HG03139 (cell line): ENCODE measurements around the gene ARHGEF12.
"Not testable (repeated sequence)": the region's sequence is repeated elsewhere in the genome, so short reads cannot be mapped to it uniquely, and the experiment has no call there.

Experiments
- ATAC-seq: cut with Tn5 transposase; IDR thresholded peaks from one replicate; pipeline ENCODE4 v1.9.1; 2021; ENCODE audit not compliant: unreplicated experiment

ARHGEF12 gene

DNA sequence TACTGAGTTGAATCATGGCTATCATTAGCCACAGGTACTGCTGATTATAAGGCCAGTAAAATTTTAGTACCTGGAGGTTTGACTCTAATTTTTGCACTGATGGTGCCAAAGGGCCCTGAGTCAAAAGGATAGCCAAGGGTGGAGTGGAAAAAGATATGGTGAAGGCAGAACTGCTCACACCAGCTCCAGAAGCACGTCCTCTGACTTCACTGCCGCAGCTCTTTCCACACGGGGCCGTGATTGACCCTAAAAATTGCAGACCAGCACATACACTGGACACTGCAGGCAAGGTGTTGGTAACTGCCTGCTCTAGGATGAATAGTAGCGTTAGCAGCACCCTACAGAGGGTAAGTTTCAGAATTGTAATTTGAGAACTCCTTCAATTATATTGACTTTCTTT is 149.9 kb downstream of the ARHGEF12 start:
- no peak for ATAC-seq

DNA sequence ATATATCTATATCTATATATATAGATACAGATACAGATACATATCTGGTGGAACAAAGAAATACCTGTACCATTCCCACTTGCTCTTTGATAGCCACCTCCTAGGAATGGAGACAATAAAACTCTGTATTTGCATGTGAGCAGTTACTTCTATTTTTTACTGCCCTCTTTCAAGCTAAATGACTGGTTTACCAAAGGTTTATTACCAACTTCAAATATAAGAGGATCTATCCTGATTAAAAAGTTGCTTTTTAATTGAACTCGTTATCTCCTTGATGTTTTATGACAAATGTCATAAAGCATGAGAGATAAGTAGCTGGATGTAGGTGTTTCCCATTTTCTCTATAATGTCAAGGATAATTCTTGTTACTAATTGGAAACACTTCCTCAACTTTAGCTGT is 153.6 kb downstream of the ARHGEF12 start:
- ATAC-seq, result no peak

DNA sequence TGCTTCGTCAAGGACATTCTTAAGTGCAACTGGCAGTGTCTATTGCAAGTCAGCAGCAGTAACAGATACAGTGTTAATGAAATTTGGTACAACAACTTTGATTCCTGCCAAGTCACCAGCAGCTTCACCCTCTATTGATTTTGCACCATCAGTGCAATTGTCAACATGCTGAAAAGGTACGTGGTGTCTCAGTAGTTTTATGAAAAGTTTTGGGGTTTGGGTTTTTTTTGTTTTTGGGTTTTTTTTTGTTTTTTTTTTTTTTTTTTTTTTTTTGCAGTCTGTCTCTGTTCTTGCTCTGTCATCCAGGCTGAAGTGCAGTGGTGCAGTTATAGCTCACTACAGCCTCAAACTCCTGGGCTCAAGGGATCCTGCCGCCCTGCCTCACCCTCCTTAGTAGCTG is 156.3 kb downstream of the ARHGEF12 start:
- ATAC-seq, result no peak

DNA sequence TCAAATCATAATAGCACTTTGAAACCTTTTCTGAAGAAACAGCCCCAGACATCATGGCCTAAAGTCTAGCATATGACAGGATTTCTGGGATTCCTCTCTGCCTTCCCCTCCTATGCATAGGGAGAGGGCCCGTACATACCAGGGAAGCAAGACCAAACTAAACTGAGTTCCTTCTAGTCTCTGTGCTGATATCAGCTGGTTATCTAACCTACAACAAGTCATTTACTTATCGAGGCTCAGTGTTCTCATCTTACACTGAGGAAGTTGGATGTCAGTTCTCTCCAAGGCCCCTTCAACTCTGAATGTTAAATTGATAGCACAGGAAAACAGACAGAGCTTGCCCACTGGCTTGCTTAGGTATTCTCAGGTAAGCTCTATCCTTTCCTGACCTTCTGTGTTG is 158.4 kb downstream of the ARHGEF12 start:
- no peak for ATAC-seq

DNA sequence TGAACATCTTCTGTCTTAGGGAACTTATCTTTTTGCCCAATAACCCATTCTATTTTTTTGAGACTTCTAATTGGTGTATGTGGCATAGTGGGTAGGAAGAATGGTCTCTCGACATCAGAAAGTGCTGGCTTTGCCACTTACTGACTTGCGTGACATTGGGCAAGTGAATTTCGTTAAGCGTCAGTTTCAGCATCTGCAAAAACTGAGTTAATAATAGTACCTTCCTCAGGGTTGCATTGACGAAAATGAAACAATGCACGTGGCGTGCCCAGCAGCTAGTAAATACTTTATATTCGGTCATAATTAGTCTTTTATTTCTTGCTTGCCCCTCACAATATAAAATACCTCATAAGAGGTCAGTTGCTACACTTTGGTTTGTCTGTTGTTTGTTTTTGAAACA is 162.9 kb downstream of the ARHGEF12 start:
- no peak for ATAC-seq

DNA sequence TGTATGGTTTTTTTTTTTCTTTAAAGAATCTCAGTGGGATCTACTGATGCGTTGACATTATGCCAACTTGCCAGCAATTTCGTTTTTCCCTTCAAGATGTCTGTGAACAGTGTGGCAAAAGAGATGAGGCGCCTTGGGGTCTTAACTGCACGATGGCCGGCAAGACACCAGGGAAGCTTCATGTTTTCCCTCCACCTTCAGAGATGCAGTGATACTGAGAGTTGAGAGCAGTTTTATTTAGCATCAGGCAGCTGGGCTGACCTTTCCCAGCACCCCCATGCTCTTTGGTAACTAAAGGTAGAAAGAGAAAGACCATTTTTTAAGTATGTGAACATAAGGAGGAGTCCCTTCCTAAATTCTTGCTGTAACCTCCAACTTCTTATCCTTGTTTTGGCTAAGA is 163.6 kb downstream of the ARHGEF12 start:
- ATAC-seq, result no peak

DNA sequence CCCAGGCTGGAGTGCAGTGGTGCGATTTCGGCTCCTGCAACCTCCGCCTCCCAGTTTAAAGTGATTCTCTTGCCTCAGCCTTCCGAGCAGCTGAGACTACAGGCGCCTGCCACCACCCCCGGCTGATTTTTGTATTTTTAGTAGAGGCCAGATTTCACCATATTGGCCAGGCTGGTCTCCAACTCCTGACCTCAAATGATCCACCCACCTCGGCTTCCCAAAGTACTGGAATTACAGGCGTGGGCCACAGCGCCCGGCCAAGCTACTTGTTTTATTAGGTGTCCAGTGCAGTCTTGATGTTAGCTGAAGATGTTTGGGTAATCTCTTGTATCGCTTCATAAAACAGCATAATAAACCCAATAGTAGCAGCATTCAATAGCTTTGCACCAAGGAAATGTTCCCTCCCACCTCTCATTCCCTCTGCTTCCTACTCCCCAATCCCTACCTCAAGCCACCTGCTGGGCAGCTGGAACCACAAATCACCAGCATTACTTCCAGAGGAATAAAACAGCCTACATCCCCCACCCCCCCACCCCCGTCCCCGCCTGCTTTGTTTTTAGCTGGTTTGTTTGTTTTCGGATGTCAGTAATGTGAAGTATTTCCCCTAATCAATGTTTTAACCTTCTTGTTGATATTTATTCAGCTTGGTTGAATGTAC is 164.3 kb downstream of the ARHGEF12 start:
- no peak for ATAC-seq

DNA sequence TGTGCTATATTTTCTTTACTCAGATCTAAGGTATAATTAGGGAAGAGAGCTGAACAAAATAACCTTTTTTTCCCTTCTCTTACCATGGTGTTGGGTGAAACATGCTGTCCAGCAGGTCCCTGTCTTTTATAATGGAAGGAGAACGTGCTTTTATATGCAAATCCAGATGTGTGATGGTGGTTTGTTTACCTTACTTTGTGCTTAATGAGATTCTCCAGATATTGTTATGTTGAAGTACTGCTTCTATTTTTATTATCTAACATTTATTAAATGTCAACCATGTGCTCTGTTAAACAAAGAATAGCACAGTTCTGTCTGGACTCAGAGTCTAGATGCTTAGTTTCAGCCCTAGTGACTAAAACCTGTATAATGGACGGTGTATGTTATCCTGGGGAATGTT is 165.2 kb downstream of the ARHGEF12 start:
- ATAC-seq, result no peak

DNA sequence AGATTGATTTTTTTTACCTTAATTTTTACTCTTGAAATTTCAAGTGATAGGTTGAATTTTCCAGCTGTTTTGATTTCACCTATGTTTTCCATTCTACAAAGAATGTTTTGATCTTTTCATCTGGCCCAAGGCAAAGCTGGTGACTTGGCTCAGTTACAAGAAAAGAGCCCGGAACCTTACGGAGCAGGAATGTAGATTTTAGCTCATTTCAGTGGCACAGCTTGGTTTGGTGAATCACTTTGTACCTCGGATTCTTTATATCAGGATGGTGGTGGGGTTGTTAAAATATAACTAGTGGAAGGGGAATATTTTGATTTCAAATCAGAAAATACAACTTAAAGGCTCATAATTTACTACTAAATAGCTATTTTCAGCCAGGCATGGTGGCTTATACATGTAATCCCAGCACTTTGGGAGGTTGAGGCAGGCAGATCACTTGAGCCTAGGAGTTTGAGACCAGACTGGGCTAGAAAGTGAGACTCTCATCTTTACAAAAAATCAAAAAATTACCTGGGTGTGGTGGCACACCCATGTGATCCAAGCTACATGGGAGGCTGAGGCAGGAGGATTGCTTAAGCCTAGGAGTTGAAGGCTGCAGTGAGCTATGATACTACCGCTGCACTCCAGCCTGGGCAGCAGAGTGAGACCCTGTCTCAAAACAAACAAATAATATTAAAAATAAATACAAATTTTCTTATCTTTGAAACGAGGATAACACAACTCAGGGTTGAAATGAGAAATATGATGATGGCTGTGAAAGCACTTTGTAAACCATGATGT is 166.0 kb downstream of the ARHGEF12 start:
- no peak for ATAC-seq

DNA sequence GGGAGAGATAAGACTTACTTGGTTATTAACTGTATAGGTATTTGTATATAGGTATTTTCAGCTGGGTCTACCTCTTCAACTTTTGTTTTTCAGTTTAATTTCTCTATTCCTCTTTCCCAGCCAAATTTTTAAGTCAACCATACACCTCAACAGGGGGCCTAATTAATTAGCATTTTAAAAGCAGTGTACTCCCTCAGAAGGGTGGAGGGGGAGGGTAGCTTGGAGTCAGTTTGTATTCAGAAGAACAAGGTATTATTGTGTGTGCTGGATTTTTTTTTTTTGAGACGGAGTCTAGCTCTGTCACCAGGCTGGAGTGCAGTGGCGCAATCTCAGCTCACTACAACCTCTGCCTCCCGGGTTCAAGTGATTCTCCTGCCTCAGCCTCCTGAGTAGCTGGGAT is 167.3 kb downstream of the ARHGEF12 start:
- not testable (repeated sequence) for ATAC-seq

DNA sequence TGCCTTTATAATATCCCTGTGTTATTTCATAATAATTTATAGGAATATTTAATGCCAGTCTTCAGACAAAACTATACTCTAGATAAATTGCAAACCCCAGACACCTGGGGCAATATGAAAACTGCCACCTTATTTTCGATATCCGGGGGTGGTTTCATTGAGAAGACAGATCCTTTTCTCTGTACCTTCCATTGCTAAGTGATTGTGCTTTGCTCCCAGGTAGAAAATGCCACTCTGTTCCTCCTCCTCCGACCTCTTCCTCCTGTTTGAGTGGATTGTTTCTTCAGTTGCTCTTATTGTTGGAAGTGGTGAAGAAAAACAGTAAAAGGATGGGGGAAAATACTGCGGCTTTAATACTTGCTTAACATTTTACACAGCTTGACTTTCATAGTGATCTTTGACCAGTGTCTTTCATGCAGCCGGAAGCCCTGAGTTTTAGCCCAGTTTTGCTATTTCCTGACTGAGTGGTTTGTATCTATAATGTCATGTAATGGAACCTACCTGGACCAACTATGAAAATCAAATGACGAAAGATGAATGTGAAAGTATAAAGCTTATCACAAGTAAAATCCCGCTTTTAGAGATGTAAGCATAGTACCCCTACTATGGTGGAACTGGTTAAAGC is 169.7 kb downstream of the ARHGEF12 start:
- ATAC-seq, result no peak

DNA sequence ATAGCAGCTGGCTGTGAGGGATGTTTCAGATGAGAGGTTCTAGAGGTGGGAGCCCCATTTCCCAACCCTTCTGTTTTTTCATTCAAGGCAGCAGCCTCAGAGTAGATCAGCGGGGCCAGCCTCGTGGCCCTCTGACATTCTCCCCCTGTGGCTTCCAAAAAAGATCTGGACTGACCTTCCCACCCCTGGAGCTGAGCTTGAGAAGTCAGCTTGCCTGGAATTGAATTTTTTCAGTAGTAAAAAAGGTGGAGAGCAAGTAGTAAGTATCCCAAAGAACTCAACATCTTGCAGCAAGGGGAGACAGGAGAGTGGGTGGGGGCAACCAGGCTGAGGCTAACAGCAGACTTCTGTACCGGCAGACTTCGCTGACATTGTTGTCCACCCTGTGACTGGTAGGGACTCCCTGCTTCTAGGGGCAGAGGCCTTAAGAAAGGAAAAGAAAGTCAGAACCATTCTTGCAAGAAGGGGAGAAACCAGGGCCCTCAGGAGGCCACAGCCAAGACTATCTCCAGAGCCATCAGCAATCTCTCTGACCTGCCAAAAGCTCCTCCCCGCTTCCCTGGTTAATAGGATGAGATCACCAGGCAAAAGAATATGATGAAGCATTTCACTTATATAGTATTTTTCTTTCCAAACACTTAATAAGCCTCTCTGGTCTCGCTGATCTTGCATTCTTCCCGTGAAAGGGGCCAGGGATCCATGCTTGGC is 173.3 kb downstream of the ARHGEF12 start:
- no peak for ATAC-seq

DNA sequence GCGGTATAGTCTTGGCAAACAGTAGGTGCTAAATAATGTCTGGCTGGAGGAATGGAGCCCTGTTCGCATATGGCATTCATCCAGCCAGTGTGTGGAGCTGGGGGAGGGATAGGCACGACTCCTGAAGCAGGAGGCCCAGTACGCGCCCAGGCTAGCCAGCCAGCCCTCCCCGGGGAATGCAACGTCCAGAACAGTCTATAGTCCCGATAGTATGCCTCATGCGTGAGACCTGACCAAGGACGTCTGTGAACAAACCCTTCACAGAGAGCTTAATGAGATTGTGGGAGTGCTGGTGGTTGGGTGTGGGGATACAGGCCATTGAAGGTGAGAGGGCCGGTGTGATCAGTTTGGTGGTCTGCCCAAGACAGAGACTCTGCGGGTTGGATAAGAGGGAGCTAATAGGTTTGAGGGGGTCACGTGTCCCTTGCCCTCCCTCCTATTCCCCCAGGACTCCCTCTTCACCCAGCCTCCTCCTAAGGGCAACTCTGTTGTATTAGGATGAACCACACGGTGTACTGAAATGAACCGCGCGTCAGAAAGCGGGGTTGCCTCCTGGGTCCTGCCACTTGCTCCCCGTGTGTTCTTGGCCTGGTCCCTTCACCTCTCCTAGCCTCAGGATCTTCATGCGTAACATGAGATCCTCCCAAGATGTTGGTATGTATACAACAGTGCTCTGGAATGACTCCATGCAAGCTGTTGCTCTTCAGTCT is 174.3 kb downstream of the ARHGEF12 start:
- no peak for ATAC-seq

DNA sequence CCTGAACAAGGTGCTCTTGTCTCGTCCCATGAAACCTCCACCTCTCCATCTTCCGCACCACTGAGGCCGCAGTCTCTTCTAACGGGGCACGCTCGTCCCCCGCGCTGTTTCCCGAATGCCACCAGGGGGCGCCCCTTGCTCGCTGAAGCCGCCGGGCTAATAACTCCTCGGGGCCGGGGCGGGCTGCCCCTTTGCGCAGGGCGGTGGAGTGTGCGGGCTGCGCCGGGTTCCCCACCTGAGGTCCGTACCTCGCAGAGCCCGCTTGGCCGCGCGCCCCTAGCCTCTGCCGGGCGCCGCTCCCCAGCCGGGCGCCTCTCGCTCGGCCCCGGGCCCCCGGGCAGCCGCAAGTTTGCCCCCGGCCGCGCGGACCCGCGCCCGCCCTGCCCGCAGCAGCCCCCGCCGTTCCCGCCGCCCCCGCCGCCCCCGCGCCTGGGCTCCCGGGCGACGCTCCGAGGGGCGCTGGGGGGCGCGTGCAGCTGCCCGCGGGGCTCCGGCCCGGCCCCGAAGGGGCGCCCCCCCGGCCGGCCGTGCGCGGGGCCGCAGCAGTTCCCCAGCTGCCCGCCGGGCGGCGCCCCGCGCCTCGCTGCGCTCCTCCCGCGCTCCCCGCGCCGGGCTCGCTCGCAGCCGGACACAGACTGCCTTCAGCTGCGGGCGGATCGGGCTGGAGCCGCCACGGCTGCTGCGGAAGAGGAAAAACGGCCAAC is 175.1 kb downstream of the ARHGEF12 start, which contains the start of gene GRIK4:
GRIK4 (plus strand) TSS at position 633 of the 704 bp plus-strand sequence. CDS start 148,571 bp downstream, outside the sequence.
- ATAC-seq, result peak; percentile 73

DNA sequence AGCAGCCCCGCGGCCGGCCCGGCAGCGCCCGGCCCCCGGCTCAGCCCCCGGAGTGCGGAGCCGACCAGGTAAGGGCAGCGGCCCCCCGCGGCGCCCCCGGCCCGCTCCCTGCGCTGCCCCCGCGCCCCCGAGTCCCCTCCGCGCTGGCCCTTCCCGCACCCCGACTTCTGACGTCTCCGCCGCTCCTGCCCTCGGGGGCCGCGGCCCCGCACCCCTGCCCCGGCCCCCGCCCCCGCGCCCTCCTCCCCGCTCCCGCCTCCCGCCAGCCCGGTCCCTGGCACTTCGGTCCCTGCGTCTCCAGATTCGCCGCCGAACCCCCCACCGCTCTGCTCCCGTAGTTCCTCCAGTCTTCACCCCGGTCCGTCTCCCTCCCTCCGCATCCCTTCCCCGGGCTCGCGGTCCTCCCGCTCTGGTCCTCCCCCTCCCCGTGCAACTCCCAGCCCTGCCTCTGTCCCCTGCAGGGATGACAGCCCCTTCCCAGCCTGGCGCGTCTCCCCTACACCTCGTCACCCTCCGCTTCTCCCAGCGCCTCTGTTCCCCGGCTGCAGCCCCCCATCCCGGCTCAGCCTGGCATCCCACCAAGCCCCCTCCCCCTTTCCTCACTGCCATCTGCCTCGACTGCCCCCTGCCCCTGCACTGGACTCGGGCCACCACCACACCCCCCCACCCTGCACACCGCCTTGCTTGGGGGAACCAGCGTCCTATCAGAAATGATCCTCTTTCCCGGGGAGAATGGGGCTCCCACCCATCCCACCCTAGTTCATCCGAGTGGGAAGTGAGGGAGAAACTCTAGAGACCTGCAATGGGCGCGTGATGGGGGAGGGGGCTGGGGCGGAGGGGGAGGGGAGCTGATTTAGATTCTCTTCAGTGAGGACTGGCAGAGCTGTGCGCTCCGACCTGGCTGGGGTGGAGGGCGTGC is 175.9 kb downstream of the ARHGEF12 start:
- no peak for ATAC-seq

DNA sequence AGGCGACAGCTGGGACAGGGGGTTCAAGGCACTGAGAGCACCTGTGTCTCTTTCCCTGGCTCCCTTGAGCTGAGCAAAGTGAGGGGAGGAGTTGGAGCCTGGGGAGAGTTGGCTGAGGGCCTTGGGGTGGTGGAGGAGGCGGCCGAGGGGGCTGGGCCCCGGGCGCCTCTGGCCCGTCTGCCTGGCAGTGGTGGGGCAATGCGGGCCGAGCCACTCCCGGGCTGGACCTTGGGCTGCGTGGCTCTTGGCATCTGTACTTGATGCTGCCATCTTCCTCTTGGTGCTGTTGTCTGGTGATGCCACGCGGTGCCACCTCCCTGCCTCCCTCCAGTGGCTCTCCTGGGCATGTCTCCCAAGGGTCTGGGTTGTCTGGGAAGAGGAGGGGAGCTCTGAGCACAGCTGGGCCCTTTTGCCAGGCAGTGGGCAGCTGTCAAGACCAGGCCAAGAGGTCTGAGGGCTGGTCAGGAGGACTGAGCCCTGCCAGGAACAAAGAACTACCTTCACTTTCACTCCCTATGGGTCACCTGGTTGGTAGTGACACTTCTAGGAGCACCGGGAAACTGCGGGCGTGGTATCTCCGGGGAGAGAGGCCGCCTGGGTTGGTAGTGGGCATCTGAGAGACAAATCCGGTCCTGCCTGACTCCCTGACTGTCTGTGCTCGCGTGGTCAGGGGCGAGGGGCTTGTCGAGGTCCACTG is 176.7 kb downstream of the ARHGEF12 start:
- no peak for ATAC-seq

DNA sequence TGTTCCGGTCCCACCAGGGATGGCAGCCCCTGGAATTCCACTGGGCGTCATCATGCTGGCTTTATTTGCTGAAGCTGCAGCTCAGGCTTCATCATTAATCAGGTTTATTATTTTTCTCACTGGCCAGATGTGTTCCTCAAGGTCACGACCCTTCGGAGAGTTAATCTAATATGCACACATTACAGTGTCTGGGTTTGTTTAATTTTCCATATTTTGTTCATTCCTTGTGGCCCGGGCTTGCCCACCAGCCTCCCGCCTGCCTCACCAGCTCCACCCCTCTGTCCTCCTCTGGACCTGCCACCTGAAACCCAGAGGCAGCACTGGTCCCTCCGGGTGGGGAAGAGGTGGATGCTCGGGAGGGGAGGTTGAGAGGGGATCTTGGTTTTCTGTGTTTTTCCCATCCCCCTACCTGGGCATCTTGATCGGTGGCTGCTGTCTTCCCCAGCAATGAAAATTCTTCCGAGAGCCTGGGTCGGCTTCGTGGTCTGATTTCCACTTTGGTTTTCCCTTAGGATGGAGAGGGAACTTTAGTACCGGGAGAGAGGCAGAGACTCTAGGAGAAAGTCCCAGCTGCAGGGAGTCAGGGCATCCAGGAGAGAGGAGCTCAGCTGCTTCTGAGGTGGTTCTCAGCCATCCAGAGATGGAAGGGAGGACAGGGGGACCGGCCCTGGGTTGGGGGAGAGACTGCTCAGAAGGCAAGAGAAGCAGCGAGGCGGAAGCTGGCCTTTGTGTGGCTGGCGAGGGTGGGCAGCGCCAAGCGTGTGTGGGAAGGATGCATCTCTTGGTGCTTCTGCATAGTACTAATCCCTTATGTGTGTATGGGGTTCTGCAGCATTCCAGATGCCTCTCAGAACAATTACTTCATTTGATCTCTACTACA is 177.5 kb downstream of the ARHGEF12 start:
- no peak for ATAC-seq
